ENCODE data around the gene TOP1.

The TOP1 gene

GRCh38 chr20:41061155-41061554 lies 32.5 kb downstream of the TOP1 start:
- no peak for DNase-seq

GRCh38 chr20:41063442-41063841 lies 34.8 kb downstream of the TOP1 start:
- DNase-seq, result no peak

GRCh38 chr20:41064377-41064776 lies 35.8 kb downstream of the TOP1 start:
- no peak for DNase-seq

GRCh38 chr20:41065716-41066115 lies 37.1 kb downstream of the TOP1 start:
- DNase-seq, result no peak

GRCh38 chr20:41068806-41069205 lies 40.2 kb downstream of the TOP1 start:
- no peak for DNase-seq

- no peak for DNase-seq
Measured at GRCh38 chr20:41072190-41072863, 43.7 kb downstream of the TOP1 start.

GRCh38 chr20:41072915-41073314 lies 44.3 kb downstream of the TOP1 start:
- DNase-seq, result no peak

- no peak for DNase-seq
Measured at GRCh38 chr20:41074441-41074840, 45.8 kb downstream of the TOP1 start.

GRCh38 chr20:41076776-41077175 lies 48.2 kb downstream of the TOP1 start:
- no peak for DNase-seq

GRCh38 chr20:41078329-41078728 lies 49.7 kb downstream of the TOP1 start:
- DNase-seq, result peak; percentile 45

GRCh38 chr20:41079066-41079465 lies 50.4 kb downstream of the TOP1 start:
- no peak for DNase-seq

GRCh38 chr20:41080866-41081265 lies 52.2 kb downstream of the TOP1 start:
- no peak for DNase-seq

GRCh38 chr20:41081276-41081814 lies 52.7 kb downstream of the TOP1 start:
- DNase-seq, result no peak

GRCh38 chr20:41082306-41082705 lies 53.7 kb downstream of the TOP1 start:
- no peak for DNase-seq

GRCh38 chr20:41085606-41086005 lies 57.0 kb downstream of the TOP1 start:
- no peak for DNase-seq

GRCh38 chr20:41086402-41087324 lies 58.0 kb downstream of the TOP1 start:
- peak; percentile 17 for DNase-seq

- DNase-seq, result no peak
Measured at GRCh38 chr20:41087325-41087685, 58.7 kb downstream of the TOP1 start.

- no peak for DNase-seq
Measured at GRCh38 chr20:41087777-41088176, 59.2 kb downstream of the TOP1 start.

GRCh38 chr20:41089555-41089954 lies 60.9 kb downstream of the TOP1 start:
- no peak for DNase-seq

- DNase-seq, result no peak
Measured at GRCh38 chr20:41091927-41092326, 63.3 kb downstream of the TOP1 start.

GRCh38 chr20:41094353-41095055 lies 65.9 kb downstream of the TOP1 start:
- DNase-seq, result no peak

GRCh38 chr20:41095110-41095969 lies 66.7 kb downstream of the TOP1 start:
- DNase-seq, result peak; percentile 72
